Adipocyte (in vitro differentiated cells): ENCODE results near the gene CD300LD.
A peak's percentile ranks its signal among the peaks of the same experiment; 100 is the strongest.

Experiments used
- DNase-seq: peaks from one replicate; pipeline ENCODE4 v3.0.0-alpha.2; 2015; ENCODE audit warnings: low read depth
- H3K27me3 ChIP-seq: replicated peaks from 2 replicates; pipeline ENCODE4 v1.7.0; 2013; ENCODE audit warnings: mild to moderate bottlenecking, low read length, moderate library complexity; ENCODE audit not compliant: control insufficient read depth, insufficient read depth
- H3K36me3 ChIP-seq: 2 replicates; pipeline ENCODE4 v1.7.0; 2013; ENCODE audit warnings: low read length, mild to moderate bottlenecking, moderate library complexity; ENCODE audit not compliant: control insufficient read depth, insufficient read depth, severe bottlenecking
- H3K4me1 ChIP-seq: 2 replicates; pipeline ENCODE4 v1.7.0; 2013; ENCODE audit warnings: mild to moderate bottlenecking, low read length, moderate library complexity; ENCODE audit not compliant: control insufficient read depth, insufficient read depth
- H3K4me3 ChIP-seq: 2 replicates; pipeline ENCODE4 v1.7.0; 2013; ENCODE audit warnings: mild to moderate bottlenecking, low read length, moderate library complexity
- H3K9ac ChIP-seq: 2 replicates; pipeline ENCODE4 v1.7.0; 2013; ENCODE audit warnings: mild to moderate bottlenecking, low read length, moderate library complexity
- H3K9me3 ChIP-seq: 2 replicates; pipeline ENCODE4 v1.7.0; 2013; ENCODE audit warnings: mild to moderate bottlenecking, low read length, moderate library complexity; ENCODE audit not compliant: control insufficient read depth

The CD300LD gene

GRCh38 chr17:74605361-74605760 is 13.3 kb upstream of the CD300LD start:
- no peak overlapping the region for H3K9ac ChIP-seq
- H3K27me3 ChIP-seq, result peaks cover 58% of the 10 kb centered on the region
- no peaks in the 10 kb centered on the region for H3K9me3 ChIP-seq
- H3K36me3 ChIP-seq, result no peaks in the 10 kb centered on the region
- H3K4me3 ChIP-seq, result no peak overlapping the region
- peaks cover 11% of the 10 kb centered on the region for H3K4me1 ChIP-seq
- peak; percentile 89 for DNase-seq

GRCh38 chr17:74604761-74605160 is 12.7 kb upstream of the CD300LD start:
- Histone ChIP-seq H3K27me3 (peaks cover 53% of the 10 kb centered on the region), H3K4me3 (no peak overlapping the region), H3K36me3 (no peaks in the 10 kb centered on the region), H3K9me3 (no peaks in the 10 kb centered on the region), H3K9ac (no peak overlapping the region), H3K4me1 (peaks cover 11% of the 10 kb centered on the region)
- no peak for DNase-seq

- no peak for DNase-seq
- Histone ChIP-seq H3K4me3 (no peak overlapping the region), H3K9me3 (no peaks in the 10 kb centered on the region), H3K27me3 (peaks cover 54% of the 10 kb centered on the region), H3K9ac (no peak overlapping the region), H3K4me1 (peaks cover 11% of the 10 kb centered on the region), H3K36me3 (no peaks in the 10 kb centered on the region)
Measured at GRCh38 chr17:74604200-74604599, 12.1 kb upstream of the CD300LD start.

GRCh38 chr17:74603746-74604145 is 11.7 kb upstream of the CD300LD start:
- DNase-seq, result no peak
- H3K4me1 ChIP-seq, result peaks cover 11% of the 10 kb centered on the region
- H3K27me3 ChIP-seq, result peaks cover 54% of the 10 kb centered on the region
- H3K36me3 ChIP-seq, result no peaks in the 10 kb centered on the region
- no peak overlapping the region for H3K9ac ChIP-seq
- no peaks in the 10 kb centered on the region for H3K9me3 ChIP-seq
- no peak overlapping the region for H3K4me3 ChIP-seq

GRCh38 chr17:74603037-74603635 is 11.1 kb upstream of the CD300LD start:
- H3K9me3 ChIP-seq, result no peaks in the 10 kb centered on the region
- no peaks in the 10 kb centered on the region for H3K36me3 ChIP-seq
- H3K4me1 ChIP-seq, result peaks cover 11% of the 10 kb centered on the region
- no peak overlapping the region for H3K9ac ChIP-seq
- H3K27me3 ChIP-seq, result peaks cover 54% of the 10 kb centered on the region
- no peak for DNase-seq
- no peak overlapping the region for H3K4me3 ChIP-seq

GRCh38 chr17:74601944-74602572 is 10.0 kb upstream of the CD300LD start:
- peak; percentile 27 for DNase-seq
- H3K9ac ChIP-seq, result no peak overlapping the region
- H3K4me3 ChIP-seq, result no peak overlapping the region
- H3K4me1 ChIP-seq, result peaks cover 11% of the 10 kb centered on the region
- H3K27me3 ChIP-seq, result peaks cover 49% of the 10 kb centered on the region
- H3K36me3 ChIP-seq, result no peaks in the 10 kb centered on the region
- no peaks in the 10 kb centered on the region for H3K9me3 ChIP-seq

- H3K36me3 ChIP-seq, result no peaks in the 10 kb centered on the region
- no peak overlapping the region for H3K9ac ChIP-seq
- H3K27me3 ChIP-seq, result peaks cover 60% of the 10 kb centered on the region
- no peaks in the 10 kb centered on the region for H3K4me1 ChIP-seq
- no peaks in the 10 kb centered on the region for H3K9me3 ChIP-seq
- no peak overlapping the region for H3K4me3 ChIP-seq
- DNase-seq, result no peak
Measured at GRCh38 chr17:74599448-74599939, 7.4 kb upstream of the CD300LD start.

- Histone ChIP-seq H3K9me3 (no peaks in the 10 kb centered on the region), H3K27me3 (peaks cover 58% of the 10 kb centered on the region), H3K4me3 (no peak overlapping the region), H3K9ac (no peak overlapping the region), H3K36me3 (no peaks in the 10 kb centered on the region), H3K4me1 (no peaks in the 10 kb centered on the region)
- no peak for DNase-seq
Measured at GRCh38 chr17:74599023-74599399, 6.9 kb upstream of the CD300LD start.

- Histone ChIP-seq H3K9me3 (no peaks in the 10 kb centered on the region), H3K36me3 (no peaks in the 10 kb centered on the region), H3K4me3 (no peak overlapping the region), H3K9ac (no peak overlapping the region), H3K27me3 (peaks cover 53% of the 10 kb centered on the region), H3K4me1 (no peaks in the 10 kb centered on the region)
- no peak for DNase-seq
Measured at GRCh38 chr17:74598346-74599022, 6.4 kb upstream of the CD300LD start.

GRCh38 chr17:74597069-74597790 is 5.1 kb upstream of the CD300LD start:
- H3K9ac ChIP-seq, result no peak overlapping the region
- peaks cover 42% of the 10 kb centered on the region for H3K27me3 ChIP-seq
- H3K36me3 ChIP-seq, result no peaks in the 10 kb centered on the region
- H3K4me3 ChIP-seq, result no peak overlapping the region
- peaks cover 11% of the 10 kb centered on the region for H3K4me1 ChIP-seq
- DNase-seq, result no peak
- no peaks in the 10 kb centered on the region for H3K9me3 ChIP-seq
